Neural progenitor cell (in vitro differentiated cells): ENCODE results near the gene MFAP3L. TPM values are rescaled to one million over a fixed set of nuclear protein-coding genes. Genes with fewer than 3 reads are reported as not detected.

Experiments used
- DNase-seq: peaks from one replicate; pipeline ENCODE4 v3.0.0-alpha.2; 2016; ENCODE audit warnings: low spot score
- H2AFZ ChIP-seq: fragments of 200-600 bp; sonication (generic); replicated peaks from 2 replicates; pipeline ENCODE4 v1.6.1; 2016; ENCODE audit warnings: antibody characterized with exemption
- H3F3A ChIP-seq: fragments of 200-600 bp; sonication (generic); 2 replicates; pipeline ENCODE4 v1.6.1; 2016; ENCODE audit warnings: antibody characterized with exemption, low read depth
- H3K27ac ChIP-seq: fragments of 200-600 bp; sonication (generic); 2 replicates; pipeline ENCODE4 v1.5.1; 2016; ENCODE audit warnings: mild to moderate bottlenecking
- H3K27me3 ChIP-seq: fragments of 200-600 bp; sonication (generic); 2 replicates; pipeline ENCODE4 v1.6.1; 2016; ENCODE audit warnings: mild to moderate bottlenecking, moderate library complexity
- H3K36me3 ChIP-seq: fragments of 200-600 bp; sonication (generic); 2 replicates; pipeline ENCODE4 v1.5.1; 2016
- H3K4me1 ChIP-seq: fragments of 200-600 bp; sonication (generic); 2 replicates; pipeline ENCODE4 v1.6.1; 2016; ENCODE audit warnings: mixed run types
- H3K4me2 ChIP-seq: fragments of 200-600 bp; sonication (generic); 2 replicates; pipeline ENCODE4 v1.6.1; 2016
- H3K4me3 ChIP-seq: fragments of 200-600 bp; sonication (generic); 2 replicates; pipeline ENCODE4 v1.5.1; 2016
- H3K79me2 ChIP-seq: fragments of 200-600 bp; sonication (generic); 2 replicates; pipeline ENCODE4 v1.6.1; 2016; ENCODE audit warnings: low read depth
- H3K9ac ChIP-seq: fragments of 200-600 bp; sonication (generic); 2 replicates; pipeline ENCODE4 v1.6.1; 2016
- H3K9me3 ChIP-seq: fragments of 200-600 bp; sonication (generic); 2 replicates; pipeline ENCODE4 v1.5.1; 2016; ENCODE audit warnings: low read depth
- H4K20me1 ChIP-seq: fragments of 200-600 bp; sonication (generic); 2 replicates; pipeline ENCODE4 v1.6.1; 2016; ENCODE audit warnings: low read depth
- H3K27ac Mint-ChIP-seq: 3 replicates; pipeline ENCODE4 v1.8.0; 2021; ENCODE audit warnings: mixed read lengths
- H3K27me3 Mint-ChIP-seq: 2 replicates; pipeline ENCODE4 v1.8.0; 2022; ENCODE audit warnings: low read depth, mild to moderate bottlenecking, inconsistent platforms, moderate library complexity, mixed read lengths; ENCODE audit not compliant: insufficient read depth
- H3K36me3 Mint-ChIP-seq: 3 replicates; pipeline ENCODE4 v1.8.0; 2021; ENCODE audit warnings: mixed read lengths
- H3K4me1 Mint-ChIP-seq: 3 replicates; pipeline ENCODE4 v1.8.0; 2021; ENCODE audit warnings: mixed read lengths
- H3K4me3 Mint-ChIP-seq: 3 replicates; pipeline ENCODE4 v1.8.0; 2021; ENCODE audit warnings: mild to moderate bottlenecking, moderate library complexity, mixed read lengths
- H3K9me3 Mint-ChIP-seq: 3 replicates; pipeline ENCODE4 v1.8.0; 2020; ENCODE audit warnings: mixed read lengths
- CTCF ChIP-seq: fragments of 200-600 bp; sonication (generic); IDR thresholded peaks from 2 replicates; pipeline ENCODE4 v1.5.1; 2017; ENCODE audit warnings: antibody characterized with exemption, mild to moderate bottlenecking
- EZH2 ChIP-seq: fragments of 200-600 bp; sonication (generic); IDR thresholded peaks from 2 replicates; pipeline ENCODE4 v1.6.1; 2017; ENCODE audit warnings: antibody characterized with exemption, mild to moderate bottlenecking, moderate library complexity
- EZH2phosphoT487 ChIP-seq: fragments of 200-600 bp; sonication (generic); IDR thresholded peaks from 2 replicates; pipeline ENCODE4 v1.6.1; 2017; ENCODE audit warnings: antibody characterized with exemption
- total RNA-seq: library from RNA; depleted of rRNA; stranded (reverse); fragments of >200 nt; gene quantifications from 2 replicates; pipeline ENCODE4 v1.2.3, GENCODE V29; 2015; ENCODE audit warnings: low replicate concordance

Gene MFAP3L
- total RNA-seq, 1 donor from 2014 or later, result 30.7 TPM

- no peak overlapping the region for H3K4me2 ChIP-seq
- H3K27ac ChIP-seq, result no peak overlapping the region
- H4K20me1 ChIP-seq, result no peaks in the 10 kb centered on the region
- Mint-ChIP-seq H3K4me1 (peaks cover 35% of the 10 kb centered on the region), H3K4me3 (no peak overlapping the region), H3K36me3 (peaks cover 3% of the 10 kb centered on the region), H3K27ac (no peak overlapping the region), H3K9me3 (peaks cover 7% of the 10 kb centered on the region), H3K27me3 (peaks cover 5% of the 10 kb centered on the region)
- TF ChIP-seq CTCF (no peak), EZH2 (no peak)
- H3K9ac ChIP-seq, result no peak overlapping the region
- H3K4me1 ChIP-seq, result peaks cover 18% of the 10 kb centered on the region
- H3K36me3 ChIP-seq, result no peaks in the 10 kb centered on the region
- no peak overlapping the region for H2AFZ ChIP-seq
- no peaks in the 10 kb centered on the region for H3F3A ChIP-seq
- H3K9me3 ChIP-seq, result no peaks in the 10 kb centered on the region
- H3K27me3 ChIP-seq, result no peaks in the 10 kb centered on the region
- DNase-seq, result no peak
- H3K4me3 ChIP-seq, result no peak overlapping the region
- H3K79me2 ChIP-seq, result no peaks in the 10 kb centered on the region
Measured at GRCh38 chr4:170015285-170015684, 10.9 kb downstream of the MFAP3L start.

- H3K36me3 Mint-ChIP-seq, result peaks cover 3% of the 10 kb centered on the region
Measured at GRCh38 chr4:170014359-170015011, 11.7 kb downstream of the MFAP3L start.

GRCh38 chr4:170012629-170012958 lies 13.6 kb downstream of the MFAP3L start:
- peaks cover 3% of the 10 kb centered on the region for H3K36me3 Mint-ChIP-seq

More at GRCh38 chr4:170014359-170015011, 11.7 kb downstream of the MFAP3L start:
- peaks cover 8% of the 10 kb centered on the region for H3K9me3 Mint-ChIP-seq
- Histone ChIP-seq H3K4me1 (peaks cover 26% of the 10 kb centered on the region), H3F3A (no peaks in the 10 kb centered on the region), H3K79me2 (no peaks in the 10 kb centered on the region), H3K27me3 (no peaks in the 10 kb centered on the region), H3K4me2 (no peak overlapping the region), H4K20me1 (no peaks in the 10 kb centered on the region), H3K27ac (no peak overlapping the region), H3K9me3 (no peaks in the 10 kb centered on the region), H3K36me3 (no peaks in the 10 kb centered on the region), H3K4me3 (no peak overlapping the region), H3K9ac (no peak overlapping the region), H2AFZ (no peak overlapping the region)
- no peak overlapping the region for H3K4me3 Mint-ChIP-seq
- peaks cover 7% of the 10 kb centered on the region for H3K27me3 Mint-ChIP-seq
- peak overlapping the region; percentile 8 for H3K27ac Mint-ChIP-seq
- peaks cover 35% of the 10 kb centered on the region for H3K4me1 Mint-ChIP-seq
- TF ChIP-seq CTCF (no peak), EZH2 (no peak), EZH2phosphoT487 (no peak)
- no peak for DNase-seq

More at GRCh38 chr4:170012629-170012958, 13.6 kb downstream of the MFAP3L start:
- H4K20me1 ChIP-seq, result no peaks in the 10 kb centered on the region
- DNase-seq, result no peak
- H3K4me1 ChIP-seq, result peaks cover 32% of the 10 kb centered on the region
- H3K4me3 ChIP-seq, result no peak overlapping the region
- no peaks in the 10 kb centered on the region for H3K36me3 ChIP-seq
- Mint-ChIP-seq H3K4me3 (no peak overlapping the region), H3K4me1 (peaks cover 39% of the 10 kb centered on the region), H3K9me3 (peaks cover 8% of the 10 kb centered on the region), H3K27me3 (peaks cover 3% of the 10 kb centered on the region), H3K27ac (no peak overlapping the region)
- no peak overlapping the region for H3K27ac ChIP-seq
- no peak overlapping the region for H2AFZ ChIP-seq
- no peaks in the 10 kb centered on the region for H3F3A ChIP-seq
- no peaks in the 10 kb centered on the region for H3K9me3 ChIP-seq
- TF ChIP-seq CTCF, result no peak
- no peak for TF ChIP-seq EZH2
- TF ChIP-seq EZH2phosphoT487, result no peak
- no peak overlapping the region for H3K9ac ChIP-seq
- H3K4me2 ChIP-seq, result no peak overlapping the region
- H3K27me3 ChIP-seq, result no peaks in the 10 kb centered on the region
- H3K79me2 ChIP-seq, result peaks cover 4% of the 10 kb centered on the region
